Measurements from ENCODE around the gene TANC1. TPM values are rescaled to one million over a fixed set of nuclear protein-coding genes. Genes with fewer than 3 reads are reported as not detected.

The TANC1 gene
- total and polyA plus RNA-seq, 2 experiments from 2014 or later = 2.8 to 9.5 TPM

DNA sequence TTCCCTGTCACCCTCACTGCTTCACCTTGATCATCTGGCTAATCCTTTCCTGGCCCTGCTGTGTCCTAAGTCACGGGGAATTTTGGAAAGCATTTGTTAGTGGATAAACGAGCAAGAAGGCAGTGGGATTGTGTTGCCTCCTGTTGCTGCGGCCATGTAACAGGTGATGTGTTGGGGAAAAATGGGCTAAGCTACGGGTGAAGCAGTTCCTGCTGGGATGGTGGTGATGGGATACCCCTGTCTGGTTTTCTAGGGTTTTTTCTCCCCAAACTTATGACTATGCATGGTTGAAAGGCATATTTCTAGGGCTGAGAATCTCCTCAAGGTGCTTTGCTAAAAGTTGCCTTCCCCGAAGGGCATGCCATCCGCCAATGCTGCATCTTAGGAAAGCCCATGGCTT is 249.9 kb downstream of the TANC1 start (continued):
- TF ChIP-seq, protein P1, sequence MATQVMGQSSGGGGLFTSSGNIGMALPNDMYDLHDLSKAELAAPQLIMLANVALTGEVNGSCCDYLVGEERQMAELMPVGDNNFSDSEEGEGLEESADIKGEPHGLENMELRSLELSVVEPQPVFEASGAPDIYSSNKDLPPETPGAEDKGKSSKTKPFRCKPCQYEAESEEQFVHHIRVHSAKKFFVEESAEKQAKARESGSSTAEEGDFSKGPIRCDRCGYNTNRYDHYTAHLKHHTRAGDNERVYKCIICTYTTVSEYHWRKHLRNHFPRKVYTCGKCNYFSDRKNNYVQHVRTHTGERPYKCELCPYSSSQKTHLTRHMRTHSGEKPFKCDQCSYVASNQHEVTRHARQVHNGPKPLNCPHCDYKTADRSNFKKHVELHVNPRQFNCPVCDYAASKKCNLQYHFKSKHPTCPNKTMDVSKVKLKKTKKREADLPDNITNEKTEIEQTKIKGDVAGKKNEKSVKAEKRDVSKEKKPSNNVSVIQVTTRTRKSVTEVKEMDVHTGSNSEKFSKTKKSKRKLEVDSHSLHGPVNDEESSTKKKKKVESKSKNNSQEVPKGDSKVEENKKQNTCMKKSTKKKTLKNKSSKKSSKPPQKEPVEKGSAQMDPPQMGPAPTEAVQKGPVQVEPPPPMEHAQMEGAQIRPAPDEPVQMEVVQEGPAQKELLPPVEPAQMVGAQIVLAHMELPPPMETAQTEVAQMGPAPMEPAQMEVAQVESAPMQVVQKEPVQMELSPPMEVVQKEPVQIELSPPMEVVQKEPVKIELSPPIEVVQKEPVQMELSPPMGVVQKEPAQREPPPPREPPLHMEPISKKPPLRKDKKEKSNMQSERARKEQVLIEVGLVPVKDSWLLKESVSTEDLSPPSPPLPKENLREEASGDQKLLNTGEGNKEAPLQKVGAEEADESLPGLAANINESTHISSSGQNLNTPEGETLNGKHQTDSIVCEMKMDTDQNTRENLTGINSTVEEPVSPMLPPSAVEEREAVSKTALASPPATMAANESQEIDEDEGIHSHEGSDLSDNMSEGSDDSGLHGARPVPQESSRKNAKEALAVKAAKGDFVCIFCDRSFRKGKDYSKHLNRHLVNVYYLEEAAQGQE (IDR thresholded peaks at IDR 0.05; ENCODE audit: unreplicated experiment) = no peak
- TF ChIP-seq NANOG (IDR thresholded peaks at IDR 0.05; ENCODE audit: borderline replicate concordance) (no peak), ZNF331 (CRISPR knock-in tag; IDR thresholded peaks at IDR 0.05; ENCODE audit: low read depth) (no peak), POLR2AphosphoS5 (IDR thresholded peaks at IDR 0.05; ENCODE audit: low read depth) (no peak), JUNB (IDR thresholded peaks at IDR 0.05; ENCODE audit: unreplicated experiment) (no peak), EZH2 (IDR thresholded peaks at IDR 0.05; ENCODE audit: low read depth, unreplicated experiment) (no peak), ZNF114 (CRISPR knock-in tag; IDR thresholded peaks at IDR 0.05) (no peak), CREB1 (CRISPR knock-in tag; IDR thresholded peaks at IDR 0.05; ENCODE audit: low read depth) (no peak), STAT1 (IDR thresholded peaks at IDR 0.05; ENCODE audit: unreplicated experiment) (no peak)
- TF ChIP-seq, protein P2, sequence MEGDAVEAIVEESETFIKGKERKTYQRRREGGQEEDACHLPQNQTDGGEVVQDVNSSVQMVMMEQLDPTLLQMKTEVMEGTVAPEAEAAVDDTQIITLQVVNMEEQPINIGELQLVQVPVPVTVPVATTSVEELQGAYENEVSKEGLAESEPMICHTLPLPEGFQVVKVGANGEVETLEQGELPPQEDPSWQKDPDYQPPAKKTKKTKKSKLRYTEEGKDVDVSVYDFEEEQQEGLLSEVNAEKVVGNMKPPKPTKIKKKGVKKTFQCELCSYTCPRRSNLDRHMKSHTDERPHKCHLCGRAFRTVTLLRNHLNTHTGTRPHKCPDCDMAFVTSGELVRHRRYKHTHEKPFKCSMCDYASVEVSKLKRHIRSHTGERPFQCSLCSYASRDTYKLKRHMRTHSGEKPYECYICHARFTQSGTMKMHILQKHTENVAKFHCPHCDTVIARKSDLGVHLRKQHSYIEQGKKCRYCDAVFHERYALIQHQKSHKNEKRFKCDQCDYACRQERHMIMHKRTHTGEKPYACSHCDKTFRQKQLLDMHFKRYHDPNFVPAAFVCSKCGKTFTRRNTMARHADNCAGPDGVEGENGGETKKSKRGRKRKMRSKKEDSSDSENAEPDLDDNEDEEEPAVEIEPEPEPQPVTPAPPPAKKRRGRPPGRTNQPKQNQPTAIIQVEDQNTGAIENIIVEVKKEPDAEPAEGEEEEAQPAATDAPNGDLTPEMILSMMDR (conservative IDR thresholded peaks at IDR 0.05; ENCODE audit: low read depth in 2 of 2) = no peak

DNA sequence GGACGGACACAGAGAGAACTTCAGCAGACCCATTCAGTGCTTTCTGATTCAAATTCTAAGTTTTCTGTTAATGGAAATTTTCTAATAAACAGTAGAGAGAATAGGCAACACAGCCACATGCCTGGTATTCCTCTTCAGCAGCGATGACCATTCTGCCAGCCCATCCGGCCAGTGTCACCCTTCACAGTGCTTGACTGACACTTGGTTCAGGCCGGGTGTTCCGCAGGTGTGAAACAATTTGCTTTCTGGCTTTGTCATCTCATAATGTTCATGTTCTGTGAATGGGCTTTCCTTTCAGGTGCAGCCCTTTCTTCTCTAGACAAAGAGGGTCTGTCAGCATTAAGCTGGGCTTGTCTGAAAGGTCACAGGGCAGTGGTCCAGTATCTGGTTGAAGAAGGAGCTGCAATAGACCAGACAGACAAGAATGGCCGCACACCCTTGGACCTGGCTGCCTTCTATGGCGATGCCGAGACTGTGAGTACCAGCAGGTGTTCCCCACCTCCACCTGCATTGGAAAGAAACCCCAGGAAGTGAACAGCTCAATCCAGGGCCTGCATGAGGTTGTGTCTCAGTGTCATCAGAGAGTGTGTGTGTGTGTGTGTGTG is 251.1 kb downstream of the TANC1 start:
- peaks cover 14% of the 10 kb centered on the region for H3K27me3 Mint-ChIP-seq (ENCODE audit: insufficient read depth, low read depth, poor library complexity)
- peaks cover 9% of the 10 kb centered on the region for H4K20me1 ChIP-seq (replicated peaks; ENCODE audit: insufficient read depth)
- no peaks in the 10 kb centered on the region for H3K79me2 ChIP-seq (replicated peaks; ENCODE audit: insufficient read depth)
- no peaks in the 10 kb centered on the region; the same call in 2 of the 3 replicates for H3K9me3 Mint-ChIP-seq
- DNase-seq (ENCODE audit: low spot score) (no peak), ATAC-seq (no peak)
- H3K36me3 ChIP-seq (ENCODE audit: insufficient read depth) = no peaks in the 10 kb centered on the region
- no peak overlapping the region for H3K4me3 Mint-ChIP-seq
- no peaks in the 10 kb centered on the region for H3K4me1 ChIP-seq (ENCODE audit: insufficient read depth)
- peaks cover 22% of the 10 kb centered on the region for H3K27me3 ChIP-seq (ENCODE audit: insufficient read depth)
- no peaks in the 10 kb centered on the region for H3F3A ChIP-seq (replicated peaks; ENCODE audit: low read depth)
- H3K4me3 ChIP-seq = no peak overlapping the region
- no peaks in the 10 kb centered on the region for H3K9me2 ChIP-seq (ENCODE audit: insufficient read depth)
- H3K36me3 Mint-ChIP-seq (ENCODE audit: low read depth) = peaks cover 4% of the 10 kb centered on the region; the same call in 2 of the 3 replicates
- no peak overlapping the region for H2AFZ ChIP-seq
- no peaks in the 10 kb centered on the region for H3K4me1 Mint-ChIP-seq
- TF ChIP-seq ZNF331 (CRISPR knock-in tag; IDR thresholded peaks at IDR 0.05; ENCODE audit: low read depth) = no peak
- TF ChIP-seq, protein P3, sequence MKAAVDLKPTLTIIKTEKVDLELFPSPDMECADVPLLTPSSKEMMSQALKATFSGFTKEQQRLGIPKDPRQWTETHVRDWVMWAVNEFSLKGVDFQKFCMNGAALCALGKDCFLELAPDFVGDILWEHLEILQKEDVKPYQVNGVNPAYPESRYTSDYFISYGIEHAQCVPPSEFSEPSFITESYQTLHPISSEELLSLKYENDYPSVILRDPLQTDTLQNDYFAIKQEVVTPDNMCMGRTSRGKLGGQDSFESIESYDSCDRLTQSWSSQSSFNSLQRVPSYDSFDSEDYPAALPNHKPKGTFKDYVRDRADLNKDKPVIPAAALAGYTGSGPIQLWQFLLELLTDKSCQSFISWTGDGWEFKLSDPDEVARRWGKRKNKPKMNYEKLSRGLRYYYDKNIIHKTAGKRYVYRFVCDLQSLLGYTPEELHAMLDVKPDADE (IDR thresholded peaks at IDR 0.05) = no peak
- no peak for TF ChIP-seq JUNB (IDR thresholded peaks at IDR 0.05; ENCODE audit: unreplicated experiment)
- TF ChIP-seq, protein P1 (IDR thresholded peaks at IDR 0.05; ENCODE audit: unreplicated experiment) = no peak
- no peak for TF ChIP-seq EZH2phosphoT487 (IDR thresholded peaks at IDR 0.05; ENCODE audit: unreplicated experiment)
- TF ChIP-seq ZNF114 (CRISPR knock-in tag; IDR thresholded peaks at IDR 0.05) = no peak
- no peak for TF ChIP-seq STAT1 (IDR thresholded peaks at IDR 0.05; ENCODE audit: unreplicated experiment)
- TF ChIP-seq, protein P2 (conservative IDR thresholded peaks at IDR 0.05; ENCODE audit: low read depth in 2 of 2) = no peak
- TF ChIP-seq EZH2 (IDR thresholded peaks at IDR 0.05; ENCODE audit: low read depth, unreplicated experiment) = no peak
- no peak overlapping the region for H3K27ac Mint-ChIP-seq
- H3K27ac ChIP-seq (ENCODE audit: low read depth) = no peak overlapping the region
- no peak overlapping the region for H3K4me2 ChIP-seq
